ENCODE results near the gene NTRK3. TPM values are rescaled to one million over a fixed set of nuclear protein-coding genes. Genes with fewer than 3 reads are reported as not detected.

Gene NTRK3
- total and polyA plus RNA-seq, 4 donors, result 0.21 to 2.9 (median 0.32) TPM

GRCh38 chr15:88021601-88022000 is 234.9 kb downstream of the NTRK3 start:
- no peak overlapping the region for H3K27ac ChIP-seq (ENCODE audit: low read depth in 1 of 2, low read length in 2 of 2)
- H3K9ac ChIP-seq (ENCODE audit: low read depth in 1 of 2, low read length in 2 of 2), result no peak overlapping the region
- 75% methylated on average over 4 of the region's 4 CpGs for WGBS
- H3K27me3 ChIP-seq (ENCODE audit: control insufficient read depth in 4 of 4, insufficient read depth in 4 of 4, low read length in 3 of 4), result peaks cover 0 to 3% (median 0%) of the 10 kb centered on the region in 4 donors
- TF ChIP-seq NR2F2 (IDR thresholded peaks at IDR 0.05) (no peak), TAF1 (conservative IDR thresholded peaks at IDR 0.05) (no peak), EGR1 (IDR thresholded peaks at IDR 0.05; ENCODE audit: low read depth in 2 of 2) (no peak), HNF4A (conservative IDR thresholded peaks at IDR 0.05) (no peak), RXRA (IDR thresholded peaks at IDR 0.05) (no peak), FOXA1 (IDR thresholded peaks at IDR 0.05) (no peak), FOXA2 (IDR thresholded peaks at IDR 0.05) (no peak), GABPA (IDR thresholded peaks at IDR 0.05 in 1 of 2, conservative IDR thresholded peaks at IDR 0.05 in 1 of 2) (no peak)
- TF ChIP-seq, protein P1, sequence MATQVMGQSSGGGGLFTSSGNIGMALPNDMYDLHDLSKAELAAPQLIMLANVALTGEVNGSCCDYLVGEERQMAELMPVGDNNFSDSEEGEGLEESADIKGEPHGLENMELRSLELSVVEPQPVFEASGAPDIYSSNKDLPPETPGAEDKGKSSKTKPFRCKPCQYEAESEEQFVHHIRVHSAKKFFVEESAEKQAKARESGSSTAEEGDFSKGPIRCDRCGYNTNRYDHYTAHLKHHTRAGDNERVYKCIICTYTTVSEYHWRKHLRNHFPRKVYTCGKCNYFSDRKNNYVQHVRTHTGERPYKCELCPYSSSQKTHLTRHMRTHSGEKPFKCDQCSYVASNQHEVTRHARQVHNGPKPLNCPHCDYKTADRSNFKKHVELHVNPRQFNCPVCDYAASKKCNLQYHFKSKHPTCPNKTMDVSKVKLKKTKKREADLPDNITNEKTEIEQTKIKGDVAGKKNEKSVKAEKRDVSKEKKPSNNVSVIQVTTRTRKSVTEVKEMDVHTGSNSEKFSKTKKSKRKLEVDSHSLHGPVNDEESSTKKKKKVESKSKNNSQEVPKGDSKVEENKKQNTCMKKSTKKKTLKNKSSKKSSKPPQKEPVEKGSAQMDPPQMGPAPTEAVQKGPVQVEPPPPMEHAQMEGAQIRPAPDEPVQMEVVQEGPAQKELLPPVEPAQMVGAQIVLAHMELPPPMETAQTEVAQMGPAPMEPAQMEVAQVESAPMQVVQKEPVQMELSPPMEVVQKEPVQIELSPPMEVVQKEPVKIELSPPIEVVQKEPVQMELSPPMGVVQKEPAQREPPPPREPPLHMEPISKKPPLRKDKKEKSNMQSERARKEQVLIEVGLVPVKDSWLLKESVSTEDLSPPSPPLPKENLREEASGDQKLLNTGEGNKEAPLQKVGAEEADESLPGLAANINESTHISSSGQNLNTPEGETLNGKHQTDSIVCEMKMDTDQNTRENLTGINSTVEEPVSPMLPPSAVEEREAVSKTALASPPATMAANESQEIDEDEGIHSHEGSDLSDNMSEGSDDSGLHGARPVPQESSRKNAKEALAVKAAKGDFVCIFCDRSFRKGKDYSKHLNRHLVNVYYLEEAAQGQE (IDR thresholded peaks at IDR 0.05), result no peak
- TF ChIP-seq, protein P2, sequence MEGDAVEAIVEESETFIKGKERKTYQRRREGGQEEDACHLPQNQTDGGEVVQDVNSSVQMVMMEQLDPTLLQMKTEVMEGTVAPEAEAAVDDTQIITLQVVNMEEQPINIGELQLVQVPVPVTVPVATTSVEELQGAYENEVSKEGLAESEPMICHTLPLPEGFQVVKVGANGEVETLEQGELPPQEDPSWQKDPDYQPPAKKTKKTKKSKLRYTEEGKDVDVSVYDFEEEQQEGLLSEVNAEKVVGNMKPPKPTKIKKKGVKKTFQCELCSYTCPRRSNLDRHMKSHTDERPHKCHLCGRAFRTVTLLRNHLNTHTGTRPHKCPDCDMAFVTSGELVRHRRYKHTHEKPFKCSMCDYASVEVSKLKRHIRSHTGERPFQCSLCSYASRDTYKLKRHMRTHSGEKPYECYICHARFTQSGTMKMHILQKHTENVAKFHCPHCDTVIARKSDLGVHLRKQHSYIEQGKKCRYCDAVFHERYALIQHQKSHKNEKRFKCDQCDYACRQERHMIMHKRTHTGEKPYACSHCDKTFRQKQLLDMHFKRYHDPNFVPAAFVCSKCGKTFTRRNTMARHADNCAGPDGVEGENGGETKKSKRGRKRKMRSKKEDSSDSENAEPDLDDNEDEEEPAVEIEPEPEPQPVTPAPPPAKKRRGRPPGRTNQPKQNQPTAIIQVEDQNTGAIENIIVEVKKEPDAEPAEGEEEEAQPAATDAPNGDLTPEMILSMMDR (IDR thresholded peaks at IDR 0.05; ENCODE audit: low read depth, low read length, missing input control), result no peak
- TF ChIP-seq, protein P3, sequence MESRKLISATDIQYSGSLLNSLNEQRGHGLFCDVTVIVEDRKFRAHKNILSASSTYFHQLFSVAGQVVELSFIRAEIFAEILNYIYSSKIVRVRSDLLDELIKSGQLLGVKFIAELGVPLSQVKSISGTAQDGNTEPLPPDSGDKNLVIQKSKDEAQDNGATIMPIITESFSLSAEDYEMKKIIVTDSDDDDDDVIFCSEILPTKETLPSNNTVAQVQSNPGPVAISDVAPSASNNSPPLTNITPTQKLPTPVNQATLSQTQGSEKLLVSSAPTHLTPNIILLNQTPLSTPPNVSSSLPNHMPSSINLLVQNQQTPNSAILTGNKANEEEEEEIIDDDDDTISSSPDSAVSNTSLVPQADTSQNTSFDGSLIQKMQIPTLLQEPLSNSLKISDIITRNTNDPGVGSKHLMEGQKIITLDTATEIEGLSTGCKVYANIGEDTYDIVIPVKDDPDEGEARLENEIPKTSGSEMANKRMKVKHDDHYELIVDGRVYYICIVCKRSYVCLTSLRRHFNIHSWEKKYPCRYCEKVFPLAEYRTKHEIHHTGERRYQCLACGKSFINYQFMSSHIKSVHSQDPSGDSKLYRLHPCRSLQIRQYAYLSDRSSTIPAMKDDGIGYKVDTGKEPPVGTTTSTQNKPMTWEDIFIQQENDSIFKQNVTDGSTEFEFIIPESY (IDR thresholded peaks at IDR 0.05), result no peak
- H3K36me3 ChIP-seq (ENCODE audit: control insufficient read depth in 4 of 4, insufficient read depth in 3 of 4, low read depth in 1 of 4, low read length in 3 of 4), result no peaks in the 10 kb centered on the region
- DNase-seq (ENCODE audit: low spot score), result no peak
- H3K4me1 ChIP-seq (ENCODE audit: control insufficient read depth in 4 of 4, insufficient read depth in 4 of 4, low read length in 3 of 4), result no peaks in the 10 kb centered on the region
- no peak overlapping the region for H3K4me3 ChIP-seq (ENCODE audit: low read depth in 1 of 3, low read length in 3 of 3)
- H3K9me3 ChIP-seq (ENCODE audit: control insufficient read depth in 4 of 4, low read length in 3 of 4), result no peaks in the 10 kb centered on the region

DNA sequence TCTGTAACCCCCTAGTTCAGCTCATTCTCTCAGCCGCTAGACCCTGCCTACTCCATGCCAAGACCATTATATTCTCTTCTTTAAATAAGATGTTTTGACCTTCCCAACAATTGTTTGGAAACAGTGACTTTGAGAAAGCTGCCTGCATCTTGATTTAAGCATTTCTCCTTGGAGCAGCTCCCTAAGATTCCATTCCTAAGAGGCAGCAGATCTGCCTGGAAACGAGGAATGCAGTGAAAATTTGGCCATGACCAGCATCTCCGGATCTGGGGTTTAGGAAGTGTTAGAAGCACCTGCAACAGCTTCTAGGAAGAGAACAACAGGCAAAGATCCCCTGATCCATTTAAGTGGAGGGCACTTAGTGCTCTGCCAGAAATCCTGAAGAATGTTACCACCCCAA is 235.7 kb downstream of the NTRK3 start:
- H3K4me1 ChIP-seq (ENCODE audit: control insufficient read depth in 4 of 4, insufficient read depth in 4 of 4, low read length in 3 of 4), result no peaks in the 10 kb centered on the region
- H3K4me3 ChIP-seq (ENCODE audit: low read depth in 1 of 3, low read length in 3 of 3), result no peak overlapping the region
- no peaks in the 10 kb centered on the region for H3K36me3 ChIP-seq (ENCODE audit: control insufficient read depth in 4 of 4, insufficient read depth in 3 of 4, low read depth in 1 of 4, low read length in 3 of 4)
- WGBS, result 62% methylated on average over 3 of the region's 3 CpGs
- no peak overlapping the region for H3K9ac ChIP-seq (ENCODE audit: low read depth in 1 of 2, low read length in 2 of 2)
- no peak for DNase-seq (ENCODE audit: low spot score)
- no peaks in the 10 kb centered on the region for H3K9me3 ChIP-seq (ENCODE audit: control insufficient read depth in 4 of 4, low read length in 3 of 4)
- H3K27ac ChIP-seq (ENCODE audit: low read depth in 1 of 2, low read length in 2 of 2), result no peak overlapping the region
- peaks cover 0 to 3% (median 0%) of the 10 kb centered on the region in 4 donors for H3K27me3 ChIP-seq (ENCODE audit: control insufficient read depth in 4 of 4, insufficient read depth in 4 of 4, low read length in 3 of 4)
- TF ChIP-seq RXRA (IDR thresholded peaks at IDR 0.05), result no peak
- no peak for TF ChIP-seq FOXA2 (IDR thresholded peaks at IDR 0.05)
- TF ChIP-seq, protein P4, sequence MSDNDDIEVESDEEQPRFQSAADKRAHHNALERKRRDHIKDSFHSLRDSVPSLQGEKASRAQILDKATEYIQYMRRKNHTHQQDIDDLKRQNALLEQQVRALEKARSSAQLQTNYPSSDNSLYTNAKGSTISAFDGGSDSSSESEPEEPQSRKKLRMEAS (IDR thresholded peaks at IDR 0.05), result no peak
- no peak for TF ChIP-seq JUND (IDR thresholded peaks at IDR 0.05)
- TF ChIP-seq NR2F2 (IDR thresholded peaks at IDR 0.05), result no peak
- no peak for TF ChIP-seq RAD21 (IDR thresholded peaks at IDR 0.05)
- no peak for TF ChIP-seq SP1 (IDR thresholded peaks at IDR 0.05)
- TF ChIP-seq EGR1 (IDR thresholded peaks at IDR 0.05; ENCODE audit: low read depth in 2 of 2), result no peak
- TF ChIP-seq, protein P3 (IDR thresholded peaks at IDR 0.05), result no peak
- TF ChIP-seq GABPA (IDR thresholded peaks at IDR 0.05 in 1 of 2, conservative IDR thresholded peaks at IDR 0.05 in 1 of 2), result no peak
- no peak for TF ChIP-seq HNF4A (conservative IDR thresholded peaks at IDR 0.05)
- TF ChIP-seq, protein P1 (IDR thresholded peaks at IDR 0.05), result no peak
- TF ChIP-seq FOXA1 (IDR thresholded peaks at IDR 0.05), result no peak
